GF-D8 (cell line): ENCODE data around the gene CR1.
"Not testable (repeated sequence)": the region's sequence is repeated elsewhere in the genome, so short reads cannot be mapped to it uniquely, and the experiment has no call there.

Source experiments
- DNase-seq: peaks from one replicate; lab custom pipeline; 2025; lab: John Stamatoyannopoulos, UW

CR1 gene

GRCh38 chr1:207644852-207645634, 149.1 kb downstream of the CR1 start, which contains the start of gene CR1L:
Gene CR1L, plus strand, starts transcription at chr1:207645133. Its CDS starts 101 bp downstream, at chr1:207645234.
- no peak for DNase-seq

DNA sequence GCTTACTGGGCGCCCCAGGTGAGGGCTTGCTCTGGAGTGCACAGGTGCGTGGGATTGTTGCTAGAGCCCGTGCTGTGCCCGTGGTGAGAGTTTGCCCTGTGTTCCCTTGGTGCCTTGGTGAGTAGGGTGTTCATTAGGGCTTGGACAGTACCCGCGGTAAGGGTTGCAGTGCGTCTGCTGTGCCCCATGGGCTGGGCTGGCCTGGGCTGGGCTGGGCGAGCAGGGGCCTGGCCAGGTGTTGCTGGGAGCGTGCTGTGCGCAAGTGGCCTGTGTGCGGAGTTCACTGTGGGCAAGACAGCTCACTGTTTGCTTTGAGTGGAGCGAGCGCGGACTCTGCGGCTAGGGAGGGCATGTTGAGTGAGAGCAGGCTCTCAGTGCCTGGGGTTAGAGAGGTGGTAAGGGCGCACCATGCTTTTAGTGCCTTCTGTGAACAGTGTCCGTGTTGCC, 149.7 kb downstream of the CR1 start:
- DNase-seq = no peak

DNA sequence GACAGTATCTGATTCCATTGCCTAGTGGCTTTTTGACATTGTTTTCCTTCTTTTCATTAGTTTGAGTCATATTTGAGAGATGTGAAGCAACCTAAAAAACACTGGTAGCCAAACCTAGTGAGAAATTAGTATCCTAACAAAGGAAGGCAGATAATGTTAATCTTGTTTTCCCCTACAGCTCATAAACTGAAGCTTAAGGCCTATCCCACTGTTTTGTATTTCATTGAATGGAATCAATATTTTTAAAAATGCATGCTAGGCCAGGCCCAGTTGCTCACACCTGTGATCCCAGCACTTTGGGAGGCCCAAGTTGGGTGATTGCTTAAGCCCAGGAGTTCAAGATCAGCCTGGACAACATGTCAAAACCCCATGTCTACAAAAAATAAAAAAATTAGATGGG, 150.2 kb downstream of the CR1 start:
- DNase-seq = no peak

DNA sequence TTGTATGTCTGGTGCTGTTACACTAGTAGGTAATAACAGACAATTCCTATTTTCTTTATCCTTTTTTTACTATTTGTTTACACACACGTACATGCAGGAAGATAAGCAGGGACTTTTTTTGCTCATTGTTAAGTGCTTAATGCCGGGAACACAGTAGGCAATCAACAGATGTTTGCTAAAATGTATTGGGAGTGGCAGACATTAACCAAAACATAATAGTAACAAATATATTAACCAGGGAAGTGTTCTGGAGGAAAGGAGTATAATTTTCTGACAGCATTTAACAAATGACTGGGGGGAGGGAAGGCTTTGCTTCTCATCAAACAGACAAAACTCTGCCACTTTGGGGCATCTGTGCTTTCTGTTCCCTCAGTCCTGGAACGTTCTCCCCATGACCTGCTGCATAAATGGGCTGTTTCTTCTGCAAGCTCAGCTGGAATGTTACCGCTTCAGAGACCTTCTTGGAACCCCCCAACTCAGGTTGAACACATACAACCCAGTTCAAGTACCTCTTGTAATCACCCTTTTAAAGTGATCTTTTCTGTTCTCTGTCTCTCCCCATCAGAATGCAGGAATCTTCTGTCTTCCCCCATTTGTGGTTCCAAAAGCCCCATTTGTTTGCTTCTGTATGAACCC, 151.1 kb downstream of the CR1 start:
- no peak for DNase-seq

- no peak for DNase-seq
These were observed 151.8 kb downstream of the CR1 start for GRCh38 chr1:207647671-207648333.

DNA sequence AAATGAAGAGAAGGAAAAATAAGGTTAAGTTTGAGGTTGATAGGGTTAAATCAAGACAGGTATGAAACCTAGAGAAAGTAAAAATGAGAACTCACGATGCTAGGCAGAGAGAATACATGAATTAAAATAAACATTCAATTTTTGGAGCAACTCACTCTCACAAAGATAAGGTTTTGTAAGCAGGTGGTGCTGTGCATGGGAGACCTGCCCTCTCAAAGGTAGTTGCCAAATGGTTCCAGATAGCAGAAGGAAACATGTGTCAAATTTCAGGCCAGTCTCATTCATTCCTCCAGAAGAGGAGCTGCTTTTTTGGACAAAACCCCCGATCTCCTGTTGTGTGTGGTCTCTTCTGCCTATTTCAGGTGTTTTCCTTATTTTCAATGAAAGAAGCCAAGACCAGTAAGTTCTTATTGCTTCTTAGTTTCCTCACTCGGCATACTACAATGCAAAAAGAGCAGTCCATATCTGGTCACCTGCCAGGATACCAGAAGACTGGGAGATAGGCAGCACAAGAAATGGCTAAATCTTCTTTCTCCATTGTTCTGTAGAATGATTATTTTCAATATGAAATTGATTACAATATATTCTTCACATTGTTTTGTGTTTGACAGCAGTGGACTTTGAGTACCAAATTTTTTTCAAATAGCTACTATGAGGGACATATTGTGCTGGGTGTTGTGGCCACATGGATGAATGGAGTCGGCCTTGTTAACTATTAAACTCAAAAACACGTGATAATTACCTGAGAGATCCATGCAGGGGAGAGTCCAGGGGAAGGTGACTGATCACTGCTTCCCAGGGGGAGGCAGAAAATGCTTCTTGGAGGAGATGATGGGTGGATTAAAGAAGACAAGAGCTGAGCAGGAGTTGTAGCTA, 152.6 kb downstream of the CR1 start:
- DNase-seq = no peak

DNA sequence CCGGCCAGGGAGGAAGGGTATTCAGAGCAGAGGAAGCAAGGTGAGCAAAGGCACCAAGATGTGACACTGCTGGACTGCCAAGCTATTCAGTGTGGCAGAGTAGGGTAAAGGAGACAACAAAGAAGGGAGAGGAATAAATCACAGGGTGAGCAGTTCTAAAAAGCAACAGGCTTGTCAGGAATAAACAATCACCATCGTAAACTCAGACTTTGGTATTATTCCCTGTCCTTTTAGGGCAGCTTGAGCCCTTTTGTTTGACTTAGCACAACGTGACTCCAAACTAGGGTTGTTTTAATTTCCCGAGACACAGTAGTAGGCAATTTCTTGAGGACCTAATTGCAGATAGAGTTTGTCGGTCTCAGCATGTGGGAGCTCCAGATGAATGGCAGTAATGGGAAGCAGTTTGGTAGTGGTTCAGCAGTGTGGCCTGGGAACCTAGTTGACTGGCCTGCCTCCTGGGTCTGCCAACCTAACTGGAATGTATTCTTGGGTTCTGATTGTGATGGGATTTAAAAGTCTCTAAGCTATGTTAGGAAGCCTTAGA, 153.3 kb downstream of the CR1 start:
- no peak for DNase-seq

DNA sequence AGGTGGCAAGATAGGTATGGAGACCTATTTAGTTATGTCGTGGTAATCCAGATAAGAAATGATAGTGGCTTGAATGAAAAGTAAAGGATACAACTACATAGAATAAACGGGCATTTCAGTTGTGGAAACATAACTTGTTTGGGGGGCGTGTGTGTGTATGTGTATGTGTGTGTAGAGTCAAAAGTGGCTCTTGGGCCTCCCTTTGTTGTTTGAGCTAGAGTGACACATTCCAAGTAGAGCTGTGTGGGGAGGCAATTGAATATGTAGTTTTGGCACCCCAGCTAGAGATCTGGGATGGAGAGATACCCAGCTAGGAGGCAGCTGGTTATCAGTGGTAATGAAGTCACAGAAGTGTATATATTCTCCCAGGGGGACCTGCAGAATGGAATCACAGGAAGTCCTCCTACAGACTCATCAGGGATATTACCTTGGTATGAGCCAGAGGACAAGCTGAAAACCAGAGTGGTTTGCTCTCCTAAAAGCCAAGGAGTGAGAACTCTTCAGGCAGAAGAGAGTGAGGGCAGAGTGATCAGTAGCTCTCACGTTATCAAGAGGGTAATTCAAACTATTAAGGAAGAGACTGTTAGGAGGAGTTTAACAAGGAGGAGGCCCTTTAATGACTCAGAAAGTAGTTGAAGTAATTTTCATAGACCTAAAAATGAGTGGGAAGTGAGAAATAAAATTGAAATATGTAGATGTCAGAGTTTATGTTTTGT, 154.1 kb downstream of the CR1 start:
- DNase-seq = no peak

DNA sequence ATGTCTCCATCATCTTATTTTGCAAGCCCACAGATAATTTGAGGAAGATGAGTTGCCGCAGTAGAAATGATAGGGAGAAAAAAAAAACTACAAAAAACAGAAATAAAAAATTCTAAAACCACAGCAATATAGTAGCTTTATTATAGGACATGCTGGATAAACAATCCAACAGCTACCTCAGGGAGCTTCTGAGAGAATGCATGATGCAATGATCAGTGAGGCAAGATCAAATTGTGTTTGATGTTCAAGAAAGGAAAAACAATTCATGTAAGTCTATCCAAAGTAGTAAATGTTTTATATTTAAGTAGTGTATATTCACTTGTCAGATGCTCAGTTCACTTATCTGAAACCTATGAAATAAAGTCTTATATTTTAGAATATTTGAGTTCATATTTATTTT, 155.6 kb downstream of the CR1 start:
- no peak for DNase-seq

GRCh38 chr1:207654320-207654719, 158.4 kb downstream of the CR1 start:
- no peak for DNase-seq

DNA sequence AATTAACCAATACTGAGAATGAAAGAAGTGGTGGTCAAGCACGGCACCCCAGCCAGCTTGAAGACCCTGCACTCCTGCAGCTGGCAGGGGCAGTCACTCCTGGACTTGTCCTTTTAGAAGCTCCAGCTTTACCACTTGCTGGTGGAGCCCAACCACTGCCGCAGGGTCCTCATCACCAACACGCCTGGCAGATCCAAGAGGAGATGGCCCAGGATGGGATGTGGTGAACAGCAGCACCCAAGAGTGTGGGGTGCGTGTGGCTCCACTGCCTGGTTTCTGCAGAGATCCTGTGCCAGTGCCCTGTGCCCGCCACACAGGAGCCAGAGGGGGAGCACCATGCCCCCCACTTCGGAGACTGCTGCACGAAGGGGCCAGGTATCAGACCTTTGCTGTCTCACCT, 162.5 kb downstream of the CR1 start:
- no peak for DNase-seq

GRCh38 chr1:207658904-207659485, 163.0 kb downstream of the CR1 start:
- DNase-seq = no peak

DNA sequence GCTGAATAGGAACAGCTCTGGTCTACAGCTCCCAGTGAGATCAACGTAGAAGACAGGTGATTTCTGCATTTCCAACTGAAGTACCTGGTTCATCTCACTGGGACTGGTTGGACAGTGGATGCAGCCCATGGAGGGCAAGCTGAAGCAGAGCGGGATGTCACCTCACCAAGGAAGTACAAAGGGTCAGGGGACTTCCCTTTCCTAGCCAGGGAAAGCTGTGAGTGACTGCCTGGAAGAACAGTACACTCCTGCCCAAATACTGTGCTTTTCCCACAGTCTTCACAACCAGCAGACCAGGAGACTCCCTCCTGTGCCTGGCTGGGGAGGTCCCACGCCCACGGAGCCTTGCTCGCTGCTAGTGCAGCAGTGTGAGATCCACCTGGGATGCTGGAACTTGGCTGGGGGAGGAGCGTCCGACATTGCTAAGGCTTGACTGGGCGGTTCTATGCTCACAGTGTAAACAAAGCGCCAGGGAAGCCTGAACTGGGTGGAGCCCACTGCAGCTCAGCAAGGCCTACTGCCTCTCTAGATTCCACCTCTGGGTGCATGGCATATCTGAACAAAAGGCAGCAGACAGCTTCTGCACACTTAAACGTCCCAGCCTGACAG, 163.7 kb downstream of the CR1 start:
- DNase-seq = no peak

- DNase-seq = not testable (repeated sequence)
These were observed 165.5 kb downstream of the CR1 start for GRCh38 chr1:207661420-207661819.

DNA sequence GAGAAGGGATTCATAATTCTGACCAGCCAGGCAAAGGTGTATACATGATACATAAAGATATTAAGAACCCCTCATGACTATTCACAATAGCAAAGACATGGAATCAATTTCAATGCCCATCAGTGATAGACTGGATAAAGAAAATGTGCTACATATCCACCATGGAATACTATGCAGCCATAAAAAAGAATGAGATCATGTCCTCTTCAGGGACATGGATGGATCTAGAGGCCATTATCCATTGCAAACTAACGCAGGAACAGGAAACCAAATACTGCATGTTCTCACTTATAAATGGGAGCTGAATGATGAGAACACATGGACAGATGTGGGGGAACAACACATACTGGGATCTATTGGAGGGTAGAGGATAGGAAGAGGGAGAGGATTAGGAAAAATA, 170.4 kb downstream of the CR1 start:
- no peak for DNase-seq

- no peak for DNase-seq
These were observed 173.6 kb downstream of the CR1 start for GRCh38 chr1:207669528-207670009.

- no peak for DNase-seq
These were observed 174.2 kb downstream of the CR1 start for GRCh38 chr1:207670192-207670591.

GRCh38 chr1:207670997-207671396, 175.0 kb downstream of the CR1 start:
- DNase-seq = no peak

DNA sequence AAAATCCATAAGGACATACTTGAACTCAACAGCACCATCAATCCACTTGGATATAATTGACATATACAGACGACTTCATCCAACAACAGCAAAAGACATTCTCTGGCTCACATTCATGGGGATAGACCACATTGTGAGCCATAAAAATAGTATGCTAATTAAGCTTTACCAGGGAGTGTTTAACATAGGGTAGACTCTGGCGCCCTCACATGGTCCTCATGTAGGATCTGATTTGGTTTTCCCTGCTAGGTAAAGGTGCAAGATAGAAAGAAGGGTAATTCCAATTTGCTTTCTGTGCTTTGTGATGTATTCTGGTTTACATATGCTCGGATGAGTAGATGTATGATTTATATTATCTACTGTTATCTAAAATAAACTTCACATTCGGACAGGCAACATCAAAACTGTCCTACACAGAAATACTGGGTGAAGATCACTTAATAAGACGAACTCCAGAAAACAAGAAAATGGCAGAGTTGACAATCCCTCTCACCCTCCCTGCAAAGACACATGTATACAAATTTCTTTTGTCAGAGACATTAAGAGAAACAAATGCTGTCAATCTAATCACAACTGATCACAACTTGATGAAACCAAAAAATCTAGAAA, 176.7 kb downstream of the CR1 start:
- no peak for DNase-seq

- DNase-seq = no peak
These were observed 177.4 kb downstream of the CR1 start for GRCh38 chr1:207673399-207673798.
